Measurements from ENCODE around the gene VWA8. TPM values are rescaled to one million over a fixed set of nuclear protein-coding genes. Genes with fewer than 3 reads are reported as not detected.
"Not testable (repeated sequence)": the region's sequence is repeated elsewhere in the genome, so short reads cannot be mapped to it uniquely, and the experiment has no call there.

Gene VWA8
- total RNA-seq, 1 experiment from 2014 or later = 22.6 TPM

GRCh38 chr13:41900918-41901317, 60.0 kb downstream of the VWA8 start:
- Histone ChIP-seq H3K9me2 (ENCODE audit: insufficient read depth) (no peaks in the 10 kb centered on the region), H3K79me2 (ENCODE audit: insufficient read depth, low read length) (peaks cover 3% of the 10 kb centered on the region; the same call in 1 of the 2 replicates), H2AFZ (ENCODE audit: low read depth, low read length, poor library complexity, severe bottlenecking) (no peak overlapping the region), H3K36me3 (ENCODE audit: control insufficient read depth in 1 of 2, insufficient read depth in 2 of 2, low read length in 2 of 2) (no peaks in the 10 kb centered on the region; a peak in 1 of 4 replicates), H4K20me1 (ENCODE audit: insufficient read depth) (no peaks in the 10 kb centered on the region), H3K4me2 (ENCODE audit: low read length) (peak overlapping the region; percentile 25; the same call in 1 of the 2 replicates), H3K27me3 (ENCODE audit: insufficient read depth, low read length) (no peaks in the 10 kb centered on the region), H3K4me3 (replicated peaks in 1 of 2; ENCODE audit: low read depth in 1 of 2, low read length in 2 of 2) (no peak overlapping the region), H3K4me1 (ENCODE audit: control insufficient read depth in 1 of 2, insufficient read depth in 2 of 2, low read length in 2 of 2) (peaks cover 0 to 9% of the 10 kb centered on the region in 2 experiments; a peak in 2 of 4 replicates), H3K9ac (ENCODE audit: low read length) (no peak overlapping the region), H3K9me3 (ENCODE audit: control insufficient read depth in 1 of 2, insufficient read depth in 1 of 2, low read depth in 1 of 2, low read length in 2 of 2) (no peaks in the 10 kb centered on the region), H3K27ac (ENCODE audit: low read depth, low read length) (no peak overlapping the region)
- RAD21 ChIA-PET (ENCODE audit: low non-redundant PET in 1 of 2, low total read pairs in 2 of 2, uncharacterized antibody in 2 of 2, unreplicated experiment in 2 of 2) = no interaction called here
- intact Hi-C loops (cut with micrococcal nuclease) = no loop called here
- TF ChIP-seq ATF3 (IDR thresholded peaks at IDR 0.05) (no peak), FOSL1 (IDR thresholded peaks at IDR 0.05; ENCODE audit: low read depth) (0 out of 2 replicates have a peak, but pooled peaks have one; percentile 14)
- ATAC-seq (no peak; the same call in 1 of the 2 replicates), DNase-seq (ENCODE audit: low read depth, low spot score) (no peak)
- CTCF ChIA-PET = no interaction called here
- BruUV-seq (replicated peaks) = no TSS peak
- POLR2A ChIA-PET = no interaction called here

- intact Hi-C loops (cut with micrococcal nuclease); H3K4me1 ChIP-seq (ENCODE audit: control insufficient read depth in 1 of 2, insufficient read depth in 2 of 2, low read length in 2 of 2); H3K9me2 ChIP-seq (ENCODE audit: insufficient read depth); CTCF ChIA-PET; H3K27me3 ChIP-seq (ENCODE audit: insufficient read depth, low read length); H3K36me3 ChIP-seq (ENCODE audit: control insufficient read depth in 1 of 2, insufficient read depth in 2 of 2, low read length in 2 of 2); H3K4me2 ChIP-seq (ENCODE audit: low read length); DNase-seq (ENCODE audit: low read depth, low spot score); H4K20me1 ChIP-seq (ENCODE audit: insufficient read depth); H3K4me3 ChIP-seq (replicated peaks in 1 of 2; ENCODE audit: low read depth in 1 of 2, low read length in 2 of 2); RAD21 ChIA-PET (ENCODE audit: low non-redundant PET in 1 of 2, low total read pairs in 2 of 2, uncharacterized antibody in 2 of 2, unreplicated experiment in 2 of 2); H3K9me3 ChIP-seq (ENCODE audit: control insufficient read depth in 1 of 2, insufficient read depth in 1 of 2, low read depth in 1 of 2, low read length in 2 of 2); H3K9ac ChIP-seq (ENCODE audit: low read length); BruUV-seq (replicated peaks); POLR2A ChIA-PET; H2AFZ ChIP-seq (ENCODE audit: low read depth, low read length, poor library complexity, severe bottlenecking); ATAC-seq; H3K27ac ChIP-seq (ENCODE audit: low read depth, low read length): not testable (repeated sequence)
- peaks cover 16% of the 10 kb centered on the region for H3K79me2 ChIP-seq (ENCODE audit: insufficient read depth, low read length)
These were observed 62.5 kb downstream of the VWA8 start for GRCh38 chr13:41898411-41898810.

- BruUV-seq (replicated peaks) = no TSS peak
- no peak overlapping the region for H3K9ac ChIP-seq (ENCODE audit: low read length)
- H3K9me3 ChIP-seq (ENCODE audit: control insufficient read depth in 1 of 2, insufficient read depth in 1 of 2, low read depth in 1 of 2, low read length in 2 of 2) = no peaks in the 10 kb centered on the region
- CTCF ChIA-PET = no interaction called here
- H3K4me1 ChIP-seq (ENCODE audit: control insufficient read depth in 1 of 2, insufficient read depth in 2 of 2, low read length in 2 of 2) = peaks cover 0 to 9% of the 10 kb centered on the region in 2 experiments; a peak in 2 of 4 replicates
- no peak overlapping the region for H3K27ac ChIP-seq (ENCODE audit: low read depth, low read length)
- DNase-seq (ENCODE audit: low read depth, low spot score) = no peak
- RAD21 ChIA-PET (ENCODE audit: low non-redundant PET in 1 of 2, low total read pairs in 2 of 2, uncharacterized antibody in 2 of 2, unreplicated experiment in 2 of 2) = no interaction called here
- H3K4me2 ChIP-seq (ENCODE audit: low read length) = no peak overlapping the region
- H3K27me3 ChIP-seq (ENCODE audit: insufficient read depth, low read length) = no peaks in the 10 kb centered on the region
- H4K20me1 ChIP-seq (ENCODE audit: insufficient read depth) = no peaks in the 10 kb centered on the region
- no peak overlapping the region for H3K4me3 ChIP-seq (replicated peaks in 1 of 2; ENCODE audit: low read depth in 1 of 2, low read length in 2 of 2)
- peaks cover 20% of the 10 kb centered on the region for H3K79me2 ChIP-seq (ENCODE audit: insufficient read depth, low read length)
- H3K9me2 ChIP-seq (ENCODE audit: insufficient read depth) = no peaks in the 10 kb centered on the region
- H2AFZ ChIP-seq (ENCODE audit: low read depth, low read length, poor library complexity, severe bottlenecking) = no peak overlapping the region
- no peaks in the 10 kb centered on the region; a peak in 1 of 4 replicates for H3K36me3 ChIP-seq (ENCODE audit: control insufficient read depth in 1 of 2, insufficient read depth in 2 of 2, low read length in 2 of 2)
- ATAC-seq = no peak
- intact Hi-C loops (cut with micrococcal nuclease) = no loop called here
- POLR2A ChIA-PET = no interaction called here
- TF ChIP-seq SIN3A (IDR thresholded peaks at IDR 0.05; ENCODE audit: low read depth) (no peak), MAX (IDR thresholded peaks at IDR 0.05) (no peak), FOSL1 (IDR thresholded peaks at IDR 0.05; ENCODE audit: low read depth) (no peak), TCF7L2 (IDR thresholded peaks at IDR 0.05; ENCODE audit: borderline replicate concordance, extremely low read depth, insufficient read depth, insufficient read length) (no peak), REST (IDR thresholded peaks at IDR 0.05; ENCODE audit: low read depth) (no peak), POLR2A (IDR thresholded peaks at IDR 0.05; ENCODE audit: borderline replicate concordance, extremely low read depth, insufficient read depth, insufficient read length) (no peak), YY1 (IDR thresholded peaks at IDR 0.05; ENCODE audit: extremely low read depth, insufficient replicate concordance, low read depth, low read length) (no peak), ELF1 (IDR thresholded peaks at IDR 0.05; ENCODE audit: borderline replicate concordance, low read depth) (no peak), EZH2 (IDR thresholded peaks at IDR 0.05) (no peak), CBX3 (IDR thresholded peaks at IDR 0.05; ENCODE audit: low read depth) (no peak)
These were observed 63.8 kb downstream of the VWA8 start for GRCh38 chr13:41897126-41897525.

Data from HCT116 (cell line).